ENCODE measurements around the gene PCDHAC2. TPM values are rescaled to one million over a fixed set of nuclear protein-coding genes. Genes with fewer than 3 reads are reported as not detected.

PCDHAC2 gene
- total and polyA plus RNA-seq, 4 donors = 0.50 to 1.8 (median 0.78) TPM

GRCh38 chr5:141017943-141018342 lies 51.7 kb downstream of the PCDHAC2 start:
- Histone ChIP-seq H3K9me3 (ENCODE audit: control insufficient read depth in 4 of 4, low read length in 3 of 4) (no peaks in the 10 kb centered on the region), H3K4me1 (ENCODE audit: control insufficient read depth in 4 of 4, insufficient read depth in 4 of 4, low read length in 3 of 4) (no peaks in the 10 kb centered on the region), H3K9ac (ENCODE audit: low read depth in 1 of 2, low read length in 2 of 2) (no peak overlapping the region), H3K27ac (ENCODE audit: low read depth in 1 of 2, low read length in 2 of 2) (no peak overlapping the region), H3K4me3 (ENCODE audit: low read depth in 1 of 3, low read length in 3 of 3) (no peak overlapping the region), H3K36me3 (ENCODE audit: control insufficient read depth in 4 of 4, insufficient read depth in 3 of 4, low read depth in 1 of 4, low read length in 3 of 4) (no peaks in the 10 kb centered on the region), H3K27me3 (ENCODE audit: control insufficient read depth in 4 of 4, insufficient read depth in 4 of 4, low read length in 3 of 4) (peaks cover 0 to under 1% (median 0%) of the 10 kb centered on the region in 4 donors)
- DNase-seq (ENCODE audit: low spot score) = no peak
- TF ChIP-seq, protein P1, sequence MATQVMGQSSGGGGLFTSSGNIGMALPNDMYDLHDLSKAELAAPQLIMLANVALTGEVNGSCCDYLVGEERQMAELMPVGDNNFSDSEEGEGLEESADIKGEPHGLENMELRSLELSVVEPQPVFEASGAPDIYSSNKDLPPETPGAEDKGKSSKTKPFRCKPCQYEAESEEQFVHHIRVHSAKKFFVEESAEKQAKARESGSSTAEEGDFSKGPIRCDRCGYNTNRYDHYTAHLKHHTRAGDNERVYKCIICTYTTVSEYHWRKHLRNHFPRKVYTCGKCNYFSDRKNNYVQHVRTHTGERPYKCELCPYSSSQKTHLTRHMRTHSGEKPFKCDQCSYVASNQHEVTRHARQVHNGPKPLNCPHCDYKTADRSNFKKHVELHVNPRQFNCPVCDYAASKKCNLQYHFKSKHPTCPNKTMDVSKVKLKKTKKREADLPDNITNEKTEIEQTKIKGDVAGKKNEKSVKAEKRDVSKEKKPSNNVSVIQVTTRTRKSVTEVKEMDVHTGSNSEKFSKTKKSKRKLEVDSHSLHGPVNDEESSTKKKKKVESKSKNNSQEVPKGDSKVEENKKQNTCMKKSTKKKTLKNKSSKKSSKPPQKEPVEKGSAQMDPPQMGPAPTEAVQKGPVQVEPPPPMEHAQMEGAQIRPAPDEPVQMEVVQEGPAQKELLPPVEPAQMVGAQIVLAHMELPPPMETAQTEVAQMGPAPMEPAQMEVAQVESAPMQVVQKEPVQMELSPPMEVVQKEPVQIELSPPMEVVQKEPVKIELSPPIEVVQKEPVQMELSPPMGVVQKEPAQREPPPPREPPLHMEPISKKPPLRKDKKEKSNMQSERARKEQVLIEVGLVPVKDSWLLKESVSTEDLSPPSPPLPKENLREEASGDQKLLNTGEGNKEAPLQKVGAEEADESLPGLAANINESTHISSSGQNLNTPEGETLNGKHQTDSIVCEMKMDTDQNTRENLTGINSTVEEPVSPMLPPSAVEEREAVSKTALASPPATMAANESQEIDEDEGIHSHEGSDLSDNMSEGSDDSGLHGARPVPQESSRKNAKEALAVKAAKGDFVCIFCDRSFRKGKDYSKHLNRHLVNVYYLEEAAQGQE (IDR thresholded peaks at IDR 0.05) = no peak
- TF ChIP-seq FOXA1 (IDR thresholded peaks at IDR 0.05) (no peak), SP1 (IDR thresholded peaks at IDR 0.05) (no peak), CTCF (IDR thresholded peaks at IDR 0.05; ENCODE audit: low read depth, low read length, missing input control) (no peak), NR2F2 (IDR thresholded peaks at IDR 0.05) (no peak), TAF1 (conservative IDR thresholded peaks at IDR 0.05) (no peak), HNF4G (IDR thresholded peaks at IDR 0.05) (no peak), YY1 (IDR thresholded peaks at IDR 0.05) (no peak), MAX (IDR thresholded peaks at IDR 0.05) (no peak), GABPA (IDR thresholded peaks at IDR 0.05 in 1 of 2, conservative IDR thresholded peaks at IDR 0.05 in 1 of 2) (no peak), RAD21 (IDR thresholded peaks at IDR 0.05) (no peak), RXRA (IDR thresholded peaks at IDR 0.05) (no peak), ATF3 (IDR thresholded peaks at IDR 0.05) (no peak), HNF4A (conservative IDR thresholded peaks at IDR 0.05) (no peak), JUND (IDR thresholded peaks at IDR 0.05) (no peak)
- TF ChIP-seq, protein P2, sequence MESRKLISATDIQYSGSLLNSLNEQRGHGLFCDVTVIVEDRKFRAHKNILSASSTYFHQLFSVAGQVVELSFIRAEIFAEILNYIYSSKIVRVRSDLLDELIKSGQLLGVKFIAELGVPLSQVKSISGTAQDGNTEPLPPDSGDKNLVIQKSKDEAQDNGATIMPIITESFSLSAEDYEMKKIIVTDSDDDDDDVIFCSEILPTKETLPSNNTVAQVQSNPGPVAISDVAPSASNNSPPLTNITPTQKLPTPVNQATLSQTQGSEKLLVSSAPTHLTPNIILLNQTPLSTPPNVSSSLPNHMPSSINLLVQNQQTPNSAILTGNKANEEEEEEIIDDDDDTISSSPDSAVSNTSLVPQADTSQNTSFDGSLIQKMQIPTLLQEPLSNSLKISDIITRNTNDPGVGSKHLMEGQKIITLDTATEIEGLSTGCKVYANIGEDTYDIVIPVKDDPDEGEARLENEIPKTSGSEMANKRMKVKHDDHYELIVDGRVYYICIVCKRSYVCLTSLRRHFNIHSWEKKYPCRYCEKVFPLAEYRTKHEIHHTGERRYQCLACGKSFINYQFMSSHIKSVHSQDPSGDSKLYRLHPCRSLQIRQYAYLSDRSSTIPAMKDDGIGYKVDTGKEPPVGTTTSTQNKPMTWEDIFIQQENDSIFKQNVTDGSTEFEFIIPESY (IDR thresholded peaks at IDR 0.05) = no peak

Small RNA genes lying within 50 kb of the gene (small RNA-seq; reads per million reads assigned to genes)
- not detected for gene AC010223.1

Other genes starting within 250 kb of the PCDHAC2 start
- not detected for gene PCDHA1, start 180.3 kb upstream of the PCDHAC2 start, total RNA-seq
- gene PCDHA1, start 180.3 kb upstream of the PCDHAC2 start, polyA plus RNA-seq = not detected
- gene PCDHA2, start 171.6 kb upstream of the PCDHAC2 start, total RNA-seq = not detected
- not detected for gene PCDHA2, start 171.6 kb upstream of the PCDHAC2 start, polyA plus RNA-seq
- under 1 TPM in 1 of 2 donors, not detected in 1; 0.05 TPM for gene PCDHA3, start 165.4 kb upstream of the PCDHAC2 start, total RNA-seq
- not detected for gene PCDHA3, start 165.4 kb upstream of the PCDHAC2 start, polyA plus RNA-seq
- under 1 TPM; 0.08 to 0.09 TPM for gene PCDHA4, start 159.4 kb upstream of the PCDHAC2 start, total RNA-seq
- gene PCDHA4, start 159.4 kb upstream of the PCDHAC2 start, polyA plus RNA-seq = under 1 TPM; 0.01 to 0.06 TPM
- under 1 TPM in 1 of 2 donors, not detected in 1; under 0.01 TPM for gene PCDHA5, start 144.9 kb upstream of the PCDHAC2 start, total RNA-seq
- gene PCDHA5, start 144.9 kb upstream of the PCDHAC2 start, polyA plus RNA-seq = not detected
- under 1 TPM in 1 of 2 donors, not detected in 1; 0.08 TPM for gene PCDHA6, start 138.5 kb upstream of the PCDHAC2 start, total RNA-seq
- under 1 TPM in 1 of 2 donors, not detected in 1; 0.02 TPM for gene PCDHA6, start 138.5 kb upstream of the PCDHAC2 start, polyA plus RNA-seq
- gene PCDHA7, start 132.2 kb upstream of the PCDHAC2 start, total RNA-seq = under 1 TPM in 1 of 2 donors, not detected in 1; 0.05 TPM
- under 1 TPM in 1 of 2 donors, not detected in 1; 0.05 TPM for gene PCDHA7, start 132.2 kb upstream of the PCDHAC2 start, polyA plus RNA-seq
- under 1 TPM in 1 of 2 donors, not detected in 1; under 0.01 TPM for gene PCDHA8, start 125.3 kb upstream of the PCDHAC2 start, total RNA-seq
- not detected for gene PCDHA8, start 125.3 kb upstream of the PCDHAC2 start, polyA plus RNA-seq
- under 1 TPM in 1 of 2 donors, not detected in 1; under 0.01 TPM for gene PCDHA9, start 118.1 kb upstream of the PCDHAC2 start, total RNA-seq
- not detected for gene PCDHA9, start 118.1 kb upstream of the PCDHAC2 start, polyA plus RNA-seq
- gene PCDHA10, start 110.6 kb upstream of the PCDHAC2 start, total RNA-seq = under 1 TPM in 1 of 2 donors, not detected in 1; under 0.01 TPM
- gene PCDHA10, start 110.6 kb upstream of the PCDHAC2 start, polyA plus RNA-seq = under 1 TPM in 1 of 2 donors, not detected in 1; 0.01 TPM
- gene PCDHA11, start 97.5 kb upstream of the PCDHAC2 start, total RNA-seq = under 1 TPM in 1 of 2 donors, not detected in 1; under 0.01 TPM
- gene PCDHA11, start 97.5 kb upstream of the PCDHAC2 start, polyA plus RNA-seq = under 1 TPM; 0.05 to 0.19 TPM
- under 1 TPM in 1 of 2 donors, not detected in 1; 0.08 TPM for gene PCDHA12, start 91.2 kb upstream of the PCDHAC2 start, total RNA-seq
- gene PCDHA12, start 91.2 kb upstream of the PCDHAC2 start, polyA plus RNA-seq = under 1 TPM in 1 of 2 donors, not detected in 1; 0.01 TPM
- gene PCDHA13, start 84.4 kb upstream of the PCDHAC2 start, total RNA-seq = under 1 TPM in 1 of 2 donors, not detected in 1; 0.17 TPM
- gene PCDHA13, start 84.4 kb upstream of the PCDHAC2 start, polyA plus RNA-seq = under 1 TPM; 0.03 to 0.07 TPM
- gene PCDHAC1, start 40.2 kb upstream of the PCDHAC2 start, total RNA-seq = under 1 TPM; under 0.01 to 0.25 TPM
- gene PCDHAC1, start 40.2 kb upstream of the PCDHAC2 start, polyA plus RNA-seq = under 1 TPM in 1 of 2 donors, not detected in 1; 0.13 TPM
- gene PCDHB1, start 84.9 kb downstream of the PCDHAC2 start, total RNA-seq = not detected
- not detected for gene PCDHB1, start 84.9 kb downstream of the PCDHAC2 start, polyA plus RNA-seq
- under 1 TPM; 0.08 to 0.09 TPM for gene PCDHB2, start 128.1 kb downstream of the PCDHAC2 start, total RNA-seq
- under 1 TPM in 1 of 2 donors, not detected in 1; 0.05 TPM for gene PCDHB2, start 128.1 kb downstream of the PCDHAC2 start, polyA plus RNA-seq
- under 1 TPM; 0.08 to 0.09 TPM for gene PCDHB3, start 134.0 kb downstream of the PCDHAC2 start, total RNA-seq
- under 1 TPM in 1 of 2 donors, not detected in 1; 0.09 TPM for gene PCDHB3, start 134.0 kb downstream of the PCDHAC2 start, polyA plus RNA-seq
- gene PCDHB4, start 155.3 kb downstream of the PCDHAC2 start, total RNA-seq = under 1 TPM; 0.14 to 0.17 TPM
- gene PCDHB4, start 155.3 kb downstream of the PCDHAC2 start, polyA plus RNA-seq = under 1 TPM; 0.17 to 0.36 TPM
- gene PCDHB5, start 168.7 kb downstream of the PCDHAC2 start, total RNA-seq = under 1 TPM; 0.42 TPM
- under 1 TPM; 0.17 to 0.33 TPM for gene PCDHB5, start 168.7 kb downstream of the PCDHAC2 start, polyA plus RNA-seq
- gene PCDHB6, start 183.6 kb downstream of the PCDHAC2 start, total RNA-seq = under 1 TPM in 1 of 2 donors, not detected in 1; 0.05 TPM
- under 1 TPM; 0.04 to 0.06 TPM for gene PCDHB6, start 183.6 kb downstream of the PCDHAC2 start, polyA plus RNA-seq
- under 1 TPM; 0.08 to 0.09 TPM for gene PCDHB7, start 206.2 kb downstream of the PCDHAC2 start, total RNA-seq
- under 1 TPM in 1 of 2 donors, not detected in 1; 0.21 TPM for gene PCDHB7, start 206.2 kb downstream of the PCDHAC2 start, polyA plus RNA-seq
- gene PCDHB8, start 211.3 kb downstream of the PCDHAC2 start, total RNA-seq = under 1 TPM; 0.08 to 0.14 TPM
- gene PCDHB8, start 211.3 kb downstream of the PCDHAC2 start, polyA plus RNA-seq = under 1 TPM in 1 of 2 donors, not detected in 1; 0.03 TPM
- gene PCDHB16, start 215.9 kb downstream of the PCDHAC2 start, total RNA-seq = under 1 TPM; 0.09 to 0.17 TPM
- gene PCDHB16, start 215.9 kb downstream of the PCDHAC2 start, polyA plus RNA-seq = under 1 TPM; 0.14 to 0.31 TPM
- under 1 TPM; 0.09 to 0.25 TPM for gene PCDHB9, start 220.7 kb downstream of the PCDHAC2 start, total RNA-seq
- gene PCDHB9, start 220.7 kb downstream of the PCDHAC2 start, polyA plus RNA-seq = under 1 TPM; 0.03 to 0.07 TPM
- under 1 TPM; 0.14 to 0.17 TPM for gene PCDHB10, start 225.9 kb downstream of the PCDHAC2 start, total RNA-seq
- gene PCDHB10, start 225.9 kb downstream of the PCDHAC2 start, polyA plus RNA-seq = under 1 TPM; 0.07 TPM
- gene PCDHB11, start 233.2 kb downstream of the PCDHAC2 start, total RNA-seq = under 1 TPM; 0.23 to 0.33 TPM
- under 1 TPM; 0.08 to 0.09 TPM for gene PCDHB11, start 233.2 kb downstream of the PCDHAC2 start, polyA plus RNA-seq
- gene PCDHB12, start 242.2 kb downstream of the PCDHAC2 start, total RNA-seq = under 1 TPM; 0.28 to 0.33 TPM
- gene PCDHB12, start 242.2 kb downstream of the PCDHAC2 start, polyA plus RNA-seq = under 1 TPM; 0.06 to 0.12 TPM
- under 1 TPM; 0.19 to 0.42 TPM for gene PCDHB13, start 247.4 kb downstream of the PCDHAC2 start, total RNA-seq
- under 1 TPM; 0.11 to 0.17 TPM for gene PCDHB13, start 247.4 kb downstream of the PCDHAC2 start, polyA plus RNA-seq

Data from liver (tissue), 10 donors.